OCI-LY3 (cell line): ENCODE data around the gene NACA2.

ENCODE experiments used
- H2AFZ ChIP-seq: fragments of 200-600, 300-600 bp; shearing (Covaris generic); 2 replicates; pipeline ENCODE4 v1.6.0; 2014; ENCODE audit warnings: antibody characterized with exemption, low read depth, low read length
- H3K27ac ChIP-seq: fragments of 200-600, 300-600 bp; sonication (generic); 2 replicates; pipeline ENCODE4 v1.5.1; 2014; ENCODE audit warnings: mild to moderate bottlenecking, low read length, moderate library complexity, mixed read lengths
- H3K27me3 ChIP-seq: fragments of 200-600, 300-600 bp; sonication (generic); 2 replicates; pipeline ENCODE4 v1.6.1; 2014; ENCODE audit warnings: low read depth, low read length, mixed read lengths
- H3K36me3 ChIP-seq: fragments of 200-600, 300-600 bp; sonication (generic); replicated peaks from 2 replicates; pipeline ENCODE3; 2014; ENCODE audit warnings: low read depth, low read length, mixed read lengths
- H3K4me1 ChIP-seq: fragments of 300-600, 200-600 bp; sonication (generic); 2 replicates; pipeline ENCODE4 v1.6.1; 2014; ENCODE audit warnings: low read length, mixed read lengths
- H3K4me2 ChIP-seq: fragments of 200-600, 300-600 bp; sonication (generic); 2 replicates; pipeline ENCODE4 v1.6.1; 2014; ENCODE audit warnings: low read length, mixed read lengths
- H3K4me3 ChIP-seq: fragments of 300-600, 200-600 bp; sonication (generic); 2 replicates; pipeline ENCODE4 v1.5.1; 2014; ENCODE audit warnings: antibody characterized with exemption, mild to moderate bottlenecking, low read length, moderate library complexity
- H3K79me2 ChIP-seq: fragments of 300-600, 200-600 bp; shearing (Covaris generic); 2 replicates; pipeline ENCODE4 v1.6.1; 2014; ENCODE audit warnings: mild to moderate bottlenecking, low read length, mixed read lengths
- H3K9ac ChIP-seq: fragments of 300-600, 200-600 bp; shearing (Covaris generic); 2 replicates; pipeline ENCODE4 v1.6.0; 2014; ENCODE audit warnings: mild to moderate bottlenecking, low read length, moderate library complexity
- H3K9me3 ChIP-seq: fragments of 200-600, 300-600 bp; shearing (Covaris generic); 2 replicates; pipeline ENCODE4 v1.6.1; 2014; ENCODE audit warnings: low read length, mixed read lengths; ENCODE audit not compliant: insufficient read depth
- H4K20me1 ChIP-seq: fragments of 200-600, 300-600 bp; sonication (generic); 2 replicates; pipeline ENCODE4 v1.6.1; 2016; ENCODE audit warnings: low read length, mixed read lengths; ENCODE audit not compliant: insufficient read depth
- EZH2phosphoT487 ChIP-seq: fragments of 200-600 bp; shearing (Covaris generic); IDR thresholded peaks from 2 replicates; pipeline ENCODE4 v1.6.1; 2018; ENCODE audit warnings: antibody characterized with exemption, mixed run types, low read depth
- TF ChIP-seq, protein P1 (sequence below): fragments of 200-600, 300-600 bp; sonication (generic); IDR thresholded peaks from 2 replicates; pipeline ENCODE4 v1.5.1; 2014; ENCODE audit warnings: antibody characterized with exemption, low read length, low read depth

The NACA2 gene

GRCh38 chr17:61597607-61598006 is 6.6 kb upstream of the NACA2 start:
- Histone ChIP-seq H3K4me2 (no peak overlapping the region), H3K4me1 (no peaks in the 10 kb centered on the region), H3K79me2 (no peaks in the 10 kb centered on the region), H2AFZ (no peak overlapping the region), H3K27ac (no peak overlapping the region), H3K4me3 (no peak overlapping the region), H3K9ac (no peak overlapping the region), H4K20me1 (no peaks in the 10 kb centered on the region), H3K27me3 (peaks cover 53% of the 10 kb centered on the region), H3K36me3 (no peaks in the 10 kb centered on the region), H3K9me3 (no peaks in the 10 kb centered on the region)
- TF ChIP-seq, protein P1, sequence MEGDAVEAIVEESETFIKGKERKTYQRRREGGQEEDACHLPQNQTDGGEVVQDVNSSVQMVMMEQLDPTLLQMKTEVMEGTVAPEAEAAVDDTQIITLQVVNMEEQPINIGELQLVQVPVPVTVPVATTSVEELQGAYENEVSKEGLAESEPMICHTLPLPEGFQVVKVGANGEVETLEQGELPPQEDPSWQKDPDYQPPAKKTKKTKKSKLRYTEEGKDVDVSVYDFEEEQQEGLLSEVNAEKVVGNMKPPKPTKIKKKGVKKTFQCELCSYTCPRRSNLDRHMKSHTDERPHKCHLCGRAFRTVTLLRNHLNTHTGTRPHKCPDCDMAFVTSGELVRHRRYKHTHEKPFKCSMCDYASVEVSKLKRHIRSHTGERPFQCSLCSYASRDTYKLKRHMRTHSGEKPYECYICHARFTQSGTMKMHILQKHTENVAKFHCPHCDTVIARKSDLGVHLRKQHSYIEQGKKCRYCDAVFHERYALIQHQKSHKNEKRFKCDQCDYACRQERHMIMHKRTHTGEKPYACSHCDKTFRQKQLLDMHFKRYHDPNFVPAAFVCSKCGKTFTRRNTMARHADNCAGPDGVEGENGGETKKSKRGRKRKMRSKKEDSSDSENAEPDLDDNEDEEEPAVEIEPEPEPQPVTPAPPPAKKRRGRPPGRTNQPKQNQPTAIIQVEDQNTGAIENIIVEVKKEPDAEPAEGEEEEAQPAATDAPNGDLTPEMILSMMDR = no peak
- no peak for TF ChIP-seq EZH2phosphoT487

DNA sequence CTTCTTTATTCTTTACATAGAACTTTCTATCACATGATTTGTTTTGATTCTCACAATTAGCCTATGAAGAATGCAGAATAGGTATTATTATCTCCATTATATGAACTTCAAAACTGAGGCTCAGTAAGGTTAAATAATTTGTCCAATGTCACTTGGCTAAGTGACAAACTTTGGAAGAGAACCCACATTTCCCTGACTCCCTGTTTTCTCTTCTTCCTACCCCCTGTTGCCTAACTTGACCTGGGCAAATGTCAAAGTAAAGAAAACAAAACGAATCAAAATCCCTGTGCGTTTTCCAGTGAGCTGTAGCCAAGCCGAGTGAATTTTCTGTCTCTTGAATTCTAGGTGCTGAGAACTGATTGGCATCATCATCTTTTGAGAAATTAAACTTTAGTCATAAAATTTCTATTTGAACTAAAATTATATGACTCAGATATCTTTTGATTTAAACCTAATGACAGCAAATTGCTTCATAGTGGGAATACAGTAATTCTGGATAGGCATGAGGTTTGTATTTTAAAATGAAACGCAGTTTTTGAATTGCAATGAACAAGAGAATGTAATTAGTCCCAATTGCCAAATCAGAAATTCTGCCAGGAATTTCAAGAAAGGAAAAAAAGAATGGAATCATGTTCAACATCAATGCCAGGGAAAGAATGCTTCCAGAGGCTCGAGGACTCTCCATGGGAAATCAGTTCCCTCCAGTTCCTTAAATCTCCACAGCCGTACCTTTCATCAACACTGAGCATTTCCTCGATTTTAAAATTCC is 4.6 kb upstream of the NACA2 start:
- TF ChIP-seq EZH2phosphoT487 = no peak
- TF ChIP-seq, protein P1 = no peak
- Histone ChIP-seq H3K4me1 (no peaks in the 10 kb centered on the region), H3K27ac (no peak overlapping the region), H3K79me2 (no peaks in the 10 kb centered on the region), H4K20me1 (no peaks in the 10 kb centered on the region), H3K36me3 (no peaks in the 10 kb centered on the region), H3K9me3 (no peaks in the 10 kb centered on the region), H3K27me3 (peaks cover 57% of the 10 kb centered on the region), H3K4me3 (no peak overlapping the region), H2AFZ (no peak overlapping the region), H3K4me2 (no peak overlapping the region), H3K9ac (no peak overlapping the region)

DNA sequence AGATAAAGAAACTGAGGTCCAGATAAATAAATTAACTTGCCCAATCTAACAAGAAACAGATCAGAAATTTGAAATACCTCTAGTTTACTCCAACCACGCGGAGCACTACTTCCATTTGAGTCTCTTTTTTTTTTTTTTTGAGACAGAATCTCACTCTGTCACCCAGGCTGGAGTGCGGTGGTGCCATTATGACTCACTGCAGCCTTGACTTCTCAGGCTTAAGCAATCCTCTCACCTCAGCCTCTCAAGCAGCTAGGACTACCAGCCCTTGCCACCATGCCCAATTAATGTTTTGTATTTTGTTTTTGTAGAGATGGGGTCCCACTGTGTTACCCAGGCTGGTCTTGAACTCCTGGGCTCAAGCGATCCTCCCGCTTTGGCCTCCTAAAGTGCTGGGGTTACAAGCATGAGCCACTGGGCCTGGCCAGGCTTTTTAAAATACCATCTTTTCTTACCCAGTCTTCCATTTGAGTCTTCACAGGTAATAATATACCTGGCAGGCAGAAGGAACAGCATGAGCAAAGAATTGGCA is 3.3 kb upstream of the NACA2 start:
- H3K4me1 ChIP-seq = no peaks in the 10 kb centered on the region
- no peak overlapping the region for H3K4me3 ChIP-seq
- H3K27me3 ChIP-seq = peaks cover 44% of the 10 kb centered on the region
- H3K9ac ChIP-seq = no peak overlapping the region
- no peaks in the 10 kb centered on the region for H3K79me2 ChIP-seq
- H3K27ac ChIP-seq = no peak overlapping the region
- no peak for TF ChIP-seq EZH2phosphoT487
- TF ChIP-seq, protein P1 = no peak
- no peaks in the 10 kb centered on the region for H4K20me1 ChIP-seq
- H3K9me3 ChIP-seq = no peaks in the 10 kb centered on the region
- H2AFZ ChIP-seq = no peak overlapping the region
- no peaks in the 10 kb centered on the region for H3K36me3 ChIP-seq
- H3K4me2 ChIP-seq = no peak overlapping the region

DNA sequence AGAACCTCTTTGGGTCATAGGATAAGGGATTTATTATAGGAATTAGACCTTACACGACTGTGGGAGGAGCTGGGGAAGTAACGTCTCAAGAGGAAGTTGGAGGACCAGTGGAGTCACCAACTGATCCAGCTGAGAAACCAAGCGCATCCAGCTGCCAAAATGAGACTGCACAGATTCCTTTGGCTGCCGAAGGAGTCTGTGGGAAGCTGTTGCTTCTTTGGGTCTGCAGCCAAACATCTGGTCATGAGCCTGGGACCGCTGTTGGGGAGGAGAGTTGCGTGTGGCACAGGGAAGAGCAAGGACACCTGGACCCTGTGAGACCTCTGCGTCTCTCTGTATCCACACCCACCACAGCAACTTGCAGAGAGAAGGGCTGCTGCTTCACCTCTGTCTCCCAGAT is 2.4 kb upstream of the NACA2 start:
- no peak for TF ChIP-seq EZH2phosphoT487
- TF ChIP-seq, protein P1 = no peak
- no peak overlapping the region for H3K4me3 ChIP-seq
- H3K27me3 ChIP-seq = peaks cover 39% of the 10 kb centered on the region
- no peaks in the 10 kb centered on the region for H4K20me1 ChIP-seq
- no peaks in the 10 kb centered on the region for H3K4me1 ChIP-seq
- H3K79me2 ChIP-seq = no peaks in the 10 kb centered on the region
- H2AFZ ChIP-seq = no peak overlapping the region
- H3K9ac ChIP-seq = no peak overlapping the region
- H3K4me2 ChIP-seq = no peak overlapping the region
- no peaks in the 10 kb centered on the region for H3K36me3 ChIP-seq
- no peaks in the 10 kb centered on the region for H3K9me3 ChIP-seq
- no peak overlapping the region for H3K27ac ChIP-seq
